H1 (cell line): ENCODE results near the gene FIP1L1. TPM values are rescaled to one million over a fixed set of nuclear protein-coding genes. Genes with fewer than 3 reads are reported as not detected.

ENCODE experiments used
- CTCF ChIA-PET: fragments of 300-600 bp; sonication (Branson Sonifier 250); formaldehyde crosslinking; loops from one replicate; lab custom pipeline; 2021; ENCODE audit not compliant: partially characterized antibody; lab: Charles Lee
- POLR2A ChIA-PET: fragments of 300-600 bp; sonication (Branson Sonifier 250); formaldehyde crosslinking; loops from one replicate; lab custom pipeline; 2021; ENCODE audit warnings: inconsistent platforms; ENCODE audit not compliant: partially characterized antibody; lab: Charles Lee
- DNase-seq, 2 experiments: peaks; one replicate each; pipeline versions ENCODE4 v3.0.0 to v3.0.0-alpha.2; 2010 to 2022; ENCODE audit warnings: low spot score in 2 of 2, low read depth in 1 of 2, mixed read lengths in 1 of 2
- FAIRE-seq: peaks from 2 replicates; lab custom pipeline; 2011; peaks lifted over from hg19 to GRCh38; lab: Jason Lieb, UNC
- H2AFZ ChIP-seq: 2 replicates; pipeline ENCODE4 v1.8.1; 2012; ENCODE audit warnings: low read length, inconsistent platforms
- H2AK5ac ChIP-seq: 2 replicates; pipeline ENCODE4 v1.6.1; 2013; ENCODE audit warnings: low read depth, low read length
- H2BK120ac ChIP-seq: replicated peaks from 2 replicates; pipeline ENCODE3; 2013; ENCODE audit warnings: low read depth, low read length, inconsistent platforms
- H2BK12ac ChIP-seq: 2 replicates; pipeline ENCODE4 v1.6.1; 2013; ENCODE audit warnings: low read depth, low read length
- H2BK15ac ChIP-seq: 2 replicates; pipeline ENCODE4 v1.6.1; 2013; ENCODE audit warnings: low read length
- H2BK20ac ChIP-seq: 2 replicates; pipeline ENCODE4 v1.6.1; 2013; ENCODE audit warnings: low read length
- H2BK5ac ChIP-seq: 2 replicates; pipeline ENCODE4 v1.6.1; 2013; ENCODE audit warnings: low read depth, low read length
- H3K14ac ChIP-seq: 2 replicates; pipeline ENCODE4 v1.6.1; 2013; ENCODE audit warnings: inconsistent platforms; ENCODE audit not compliant: insufficient read length
- H3K18ac ChIP-seq: 2 replicates; pipeline ENCODE4 v1.6.1; 2013; ENCODE audit warnings: low read length; ENCODE audit errors: extremely low read depth
- H3K23ac ChIP-seq: 2 replicates; pipeline ENCODE4 v1.6.1; 2013; ENCODE audit warnings: inconsistent platforms; ENCODE audit not compliant: insufficient read length
- H3K23me2 ChIP-seq: 2 replicates; pipeline ENCODE4 v1.6.1; 2013; ENCODE audit warnings: low read depth, low read length
- H3K27ac ChIP-seq: 2 replicates; pipeline ENCODE4 v1.6.1; 2011; ENCODE audit warnings: low read depth, low read length, inconsistent platforms
- H3K27me3 ChIP-seq, 4 experiments: replicated peaks in 1 of 4; 1 replicate in 1 of 4; 2 replicates in 3 of 4; pipeline versions ENCODE4 v1.6.1 to v1.8.1; 2011 to 2013; ENCODE audit warnings: low read length in 3 of 4, mild to moderate bottlenecking in 3 of 4, inconsistent platforms in 2 of 4, mixed read lengths in 2 of 4, moderate library complexity in 1 of 4; ENCODE audit not compliant: control insufficient read depth in 3 of 4, insufficient read depth in 3 of 4; ENCODE audit errors: extremely low read depth in 1 of 4
- H3K36me3 ChIP-seq, 4 experiments: 2 replicates each; pipeline versions ENCODE4 v1.6.1 to v1.8.1; 2011 to 2013; ENCODE audit warnings: mild to moderate bottlenecking in 4 of 4, low read length in 3 of 4, moderate library complexity in 2 of 4, control low read depth in 1 of 4, inconsistent platforms in 1 of 4; ENCODE audit not compliant: insufficient read depth in 4 of 4, control insufficient read depth in 2 of 4
- H3K4ac ChIP-seq: replicated peaks from 2 replicates; pipeline ENCODE3; 2013; ENCODE audit warnings: low read length, low read depth, mixed read lengths, inconsistent platforms; ENCODE audit not compliant: insufficient read length
- H3K4me1 ChIP-seq, 4 experiments: replicated peaks in 1 of 4; 1 replicate in 1 of 4; 2 replicates in 3 of 4; pipeline versions ENCODE4 v1.6.1 to v1.8.1; 2011 to 2013; ENCODE audit warnings: low read length in 3 of 4, inconsistent platforms in 2 of 4, mixed read lengths in 1 of 4; ENCODE audit not compliant: insufficient read depth in 4 of 4, control insufficient read depth in 3 of 4
- H3K4me2 ChIP-seq, 2 experiments: 2 replicates each; pipeline versions ENCODE4 v1.6.1 to v1.8.1; 2011 to 2013; ENCODE audit warnings: low read depth in 2 of 2, low read length in 2 of 2, control low read depth in 1 of 2, inconsistent platforms in 1 of 2, mild to moderate bottlenecking in 1 of 2; ENCODE audit not compliant: insufficient read depth in 1 of 2
- H3K4me3 ChIP-seq, 4 experiments: fragments of 200-600, 300-600 bp in 1 of 4; sonication (generic), shearing (Covaris generic), sonication (Bioruptor Twin) in 1 of 4; 2 replicates each; pipeline versions ENCODE4 v1.5.1 to v1.8.1; 2011 to 2016; ENCODE audit warnings: low read length in 4 of 4, low read depth in 3 of 4, control low read depth in 2 of 4, inconsistent platforms in 2 of 4, mild to moderate bottlenecking in 2 of 4, mixed read lengths in 1 of 4, moderate library complexity in 1 of 4; ENCODE audit not compliant: insufficient read depth in 2 of 4; ENCODE audit errors: extremely low read depth in 1 of 4
- H3K56ac ChIP-seq: replicated peaks from 2 replicates; pipeline ENCODE3; 2013; ENCODE audit warnings: low read depth, mild to moderate bottlenecking, mixed read lengths, low read length, inconsistent platforms; ENCODE audit not compliant: insufficient read length
- H3K79me1 ChIP-seq: 2 replicates; pipeline ENCODE4 v1.6.1; 2013; ENCODE audit warnings: low read depth, low read length, control low read depth
- H3K79me2 ChIP-seq, 2 experiments: 2 replicates each; pipeline versions ENCODE4 v1.6.1 to v1.8.1; 2012 to 2013; ENCODE audit warnings: low read length in 2 of 2, mild to moderate bottlenecking in 2 of 2, inconsistent platforms in 1 of 2; ENCODE audit not compliant: insufficient read depth in 2 of 2, control insufficient read depth in 1 of 2
- H3K9ac ChIP-seq, 4 experiments: replicated peaks in 1 of 4; 1 replicate in 1 of 4; 2 replicates in 3 of 4; pipeline versions ENCODE4 v1.6.1 to v1.8.1; 2011 to 2013; ENCODE audit warnings: low read depth in 3 of 4, low read length in 3 of 4, control low read depth in 2 of 4, mild to moderate bottlenecking in 2 of 4, moderate library complexity in 2 of 4, inconsistent platforms in 1 of 4; ENCODE audit errors: extremely low read depth in 1 of 4
- H3K9me3 ChIP-seq, 2 experiments: 2 replicates each; pipeline versions ENCODE4 v1.6.1 to v1.8.1; 2012 to 2013; ENCODE audit warnings: mild to moderate bottlenecking in 2 of 2, moderate library complexity in 2 of 2, control low read depth in 1 of 2, inconsistent platforms in 1 of 2, low read depth in 1 of 2, low read length in 1 of 2, mixed read lengths in 1 of 2; ENCODE audit not compliant: insufficient read depth in 2 of 2
- H4K20me1 ChIP-seq, 2 experiments: replicated peaks in 1 of 2; 2 replicates each; pipeline versions ENCODE3 to v1.8.1; 2011 to 2013; ENCODE audit warnings: inconsistent platforms in 2 of 2, low read length in 2 of 2, mild to moderate bottlenecking in 1 of 2; ENCODE audit not compliant: insufficient read depth in 2 of 2, control insufficient read depth in 1 of 2
- H4K5ac ChIP-seq: 2 replicates; pipeline ENCODE4 v1.6.1; 2013; ENCODE audit warnings: low read length, low read depth, mixed read lengths, inconsistent platforms; ENCODE audit not compliant: insufficient read length
- H4K8ac ChIP-seq: 2 replicates; pipeline ENCODE4 v1.8.0; 2013; ENCODE audit warnings: mild to moderate bottlenecking, moderate library complexity, low read length, inconsistent platforms; ENCODE audit not compliant: insufficient read depth; ENCODE audit errors: extremely low read depth
- H4K91ac ChIP-seq: replicated peaks from 2 replicates; pipeline ENCODE3; 2013; ENCODE audit warnings: low read length, mixed read lengths, inconsistent platforms; ENCODE audit not compliant: insufficient read length
- CBX8 ChIP-seq: fragments of 300-800, 300-1000 bp; sonication (generic); IDR thresholded peaks from 2 replicates; pipeline ENCODE4 v1.7.1; 2016; ENCODE audit warnings: low read depth, low read length, borderline replicate concordance
- CTBP2 ChIP-seq: IDR thresholded peaks from 2 replicates; pipeline ENCODE4 v1.7.0; 2011; ENCODE audit warnings: borderline replicate concordance, mild to moderate bottlenecking, moderate library complexity, mixed read lengths, low read length; ENCODE audit not compliant: insufficient read depth, insufficient read length
- KDM1A ChIP-seq: fragments of 200-600, 300-600 bp; sonication (generic); IDR thresholded peaks from 2 replicates; pipeline ENCODE4 v1.7.1; 2016; ENCODE audit warnings: mild to moderate bottlenecking, low read length, borderline replicate concordance
- KDM5A ChIP-seq: fragments of 200-600 bp; IDR thresholded peaks from 2 replicates; pipeline ENCODE4 v1.7.1; 2012; ENCODE audit warnings: mild to moderate bottlenecking, low read length, inconsistent platforms, mixed read lengths
- PHF8 ChIP-seq: fragments of 200-600 bp; sonication (generic); conservative IDR thresholded peaks from 2 replicates; pipeline ENCODE4 v1.7.1; 2012; ENCODE audit warnings: low read depth, mild to moderate bottlenecking, inconsistent platforms, low read length, moderate library complexity
- POLR2A ChIP-seq, 2 experiments: IDR thresholded peaks; 1 replicate in 1 of 2; 2 replicates in 1 of 2; pipeline ENCODE4 v1.6.1; 2011; ENCODE audit warnings: low read depth in 2 of 2, low read length in 2 of 2, mild to moderate bottlenecking in 2 of 2; ENCODE audit errors: control extremely low read depth in 1 of 2
- RNF2 ChIP-seq: fragments of 200-900, 300-1000 bp; sonication (generic); IDR thresholded peaks from 2 replicates; pipeline ENCODE4 v1.7.1; 2016; ENCODE audit warnings: borderline replicate concordance, low read depth, mild to moderate bottlenecking, antibody characterized with exemption, low read length; ENCODE audit not compliant: poor library complexity, severe bottlenecking; ENCODE audit errors: missing control alignments
- SIRT6 ChIP-seq: IDR thresholded peaks from one replicate; pipeline ENCODE4 v1.7.1; 2012; ENCODE audit warnings: low read length, inconsistent platforms
- SUZ12 ChIP-seq: fragments of 200-600 bp; sonication (generic); IDR thresholded peaks from 2 replicates; pipeline ENCODE4 v1.6.1; 2012; ENCODE audit warnings: mild to moderate bottlenecking, inconsistent platforms, low read length, moderate library complexity, mixed read lengths
- TAF1 ChIP-seq: IDR thresholded peaks from 2 replicates; pipeline ENCODE4 v1.6.1; 2011; ENCODE audit warnings: mild to moderate bottlenecking, low read depth, low read length
- ZNF274 ChIP-seq: IDR thresholded peaks from 2 replicates; pipeline ENCODE4 v1.7.0; 2012; ENCODE audit warnings: low read length, borderline replicate concordance; ENCODE audit errors: extremely low read depth
- WGBS, 2 experiments: shearing (Covaris generic) in 1 of 2; methylation state at CpG; one replicate each; pipeline versions ENCODE4 v1.1.6 to v1.1.7; 2013 to 2015; ENCODE audit warnings: low lambda C conversion rate in 2 of 2, mixed read lengths in 2 of 2, inconsistent platforms in 1 of 2, low coverage in 1 of 2, missing lambda C conversion rate in 1 of 2; ENCODE audit not compliant: insufficient replicate concordance in 2 of 2, insufficient coverage in 1 of 2, insufficient read length in 1 of 2; ENCODE audit errors: extremely low coverage in 1 of 2, missing lambda C conversion rate in 1 of 2; 5-methylcytosine and 5-hydroxymethylcytosine counted together
- polyA plus RNA-seq, 7 experiments: library from polyadenylated mRNA; depleted of rRNA in 3 of 7; stranded (reverse) in 5 of 7; unstranded in 2 of 7; fragments of >200 nt in 5 of 7; fragments of 200-250 nt in 2 of 7; gene quantifications; 1 replicate in 5 of 7; 2 replicates in 1 of 7; 4 replicates in 1 of 7; pipeline versions ENCODE4 v1.2.1 to v1.2.3, GENCODE V29; 2011 to 2013; ENCODE audit warnings: missing spikeins in 2 of 7, mixed read lengths in 2 of 7
- total RNA-seq: library from RNA; stranded (reverse); fragmentation: NEBNext Ultra II Directional; extraction: Animal tissue kit (Norgen Biotek cat#: 25700); gene quantifications from 2 replicates; pipeline ENCODE4 v1.2.1, GENCODE V29; 2021
- TF ChIP-seq, protein P1 (sequence below): IDR thresholded peaks from 2 replicates; pipeline ENCODE4 v1.6.1; 2012; ENCODE audit warnings: low read length, inconsistent platforms

Gene FIP1L1
- total and polyA plus RNA-seq, 2 of the 8 experiments (the other 6 are each of a cell fraction or from before 2014, with no cell fraction given), result 19.5 to 53.7 TPM

DNA sequence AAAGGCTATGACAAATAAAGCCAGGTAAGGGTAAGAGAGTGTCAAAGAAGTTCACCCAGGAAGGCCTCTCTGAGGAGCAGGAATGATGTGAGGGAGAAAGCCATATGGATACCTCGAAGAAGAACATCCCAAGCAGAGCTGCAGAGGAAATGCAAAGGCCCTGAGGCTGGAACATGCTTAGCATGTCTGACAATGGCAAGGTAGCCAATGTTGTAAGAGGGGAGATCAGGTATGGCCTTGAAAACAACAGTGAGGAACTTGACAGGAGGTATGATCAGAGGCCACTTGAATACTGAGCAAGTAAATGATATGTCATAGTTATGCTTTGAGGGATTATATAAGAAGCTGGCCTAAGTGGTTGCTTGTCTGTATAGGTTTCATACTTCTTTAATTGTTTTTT lies 15.3 kb upstream of the FIP1L1 start:
- Histone ChIP-seq H2AK5ac (no peak overlapping the region), H3K27me3 (peaks cover 0 to 2% (median 0%) of the 10 kb centered on the region in 4 experiments; a peak in 1 of 7 replicates), H3K18ac (no peak overlapping the region), H2BK15ac (no peak overlapping the region), H3K79me2 (no peaks in the 10 kb centered on the region), H3K23ac (no peak overlapping the region), H3K79me1 (no peaks in the 10 kb centered on the region), H2BK20ac (no peak overlapping the region), H2AFZ (no peak overlapping the region), H2BK5ac (no peak overlapping the region), H2BK12ac (no peak overlapping the region), H3K36me3 (no peaks in the 10 kb centered on the region), H3K4me1 (0 out of 7 replicates have a peak, but pooled peaks cover 0 to 2% (median 0%) of the 10 kb centered on the region in 4 experiments), H3K4me2 (no peak overlapping the region), H3K9ac (no peak overlapping the region), H4K20me1 (no peaks in the 10 kb centered on the region), H3K14ac (no peak overlapping the region), H4K91ac (no peak overlapping the region), H2BK120ac (no peak overlapping the region), H3K9me3 (no peaks in the 10 kb centered on the region), H3K56ac (no peak overlapping the region), H4K8ac (no peak overlapping the region), H3K23me2 (peaks cover 13% of the 10 kb centered on the region; the same call in 1 of the 2 replicates), H3K27ac (no peak overlapping the region), H3K4me3 (no peak overlapping the region), H3K4ac (no peak overlapping the region), H4K5ac (no peak overlapping the region)
- DNase-seq (no peak), FAIRE-seq (no peak)
- ChIA-PET CTCF (no interaction called here), POLR2A (no interaction called here)
- WGBS, 2 experiments, result 83% methylated on average over 1 of the region's 1 CpG; no CpG with 5 or more reads in 1 of the 2 experiments
- no peak for TF ChIP-seq KDM5A
- TF ChIP-seq SIRT6, result no peak
- no peak for TF ChIP-seq CBX8
- no peak for TF ChIP-seq POLR2A (IDR thresholded peaks at IDR 0.05; ENCODE audit: control extremely low read depth in 1 of 2, low read depth in 2 of 2, low read length in 2 of 2)
- TF ChIP-seq ZNF274, result no peak
- TF ChIP-seq TAF1, result no peak
- TF ChIP-seq CTBP2, result no peak
- TF ChIP-seq PHF8, result no peak
- no peak for TF ChIP-seq RNF2
- TF ChIP-seq SUZ12, result no peak
- no peak for TF ChIP-seq KDM1A
- TF ChIP-seq, protein P1, sequence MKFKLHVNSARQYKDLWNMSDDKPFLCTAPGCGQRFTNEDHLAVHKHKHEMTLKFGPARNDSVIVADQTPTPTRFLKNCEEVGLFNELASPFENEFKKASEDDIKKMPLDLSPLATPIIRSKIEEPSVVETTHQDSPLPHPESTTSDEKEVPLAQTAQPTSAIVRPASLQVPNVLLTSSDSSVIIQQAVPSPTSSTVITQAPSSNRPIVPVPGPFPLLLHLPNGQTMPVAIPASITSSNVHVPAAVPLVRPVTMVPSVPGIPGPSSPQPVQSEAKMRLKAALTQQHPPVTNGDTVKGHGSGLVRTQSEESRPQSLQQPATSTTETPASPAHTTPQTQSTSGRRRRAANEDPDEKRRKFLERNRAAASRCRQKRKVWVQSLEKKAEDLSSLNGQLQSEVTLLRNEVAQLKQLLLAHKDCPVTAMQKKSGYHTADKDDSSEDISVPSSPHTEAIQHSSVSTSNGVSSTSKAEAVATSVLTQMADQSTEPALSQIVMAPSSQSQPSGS, result no peak
